HepG2 (cell line): ENCODE measurements around the gene KDM5C. TPM values are rescaled to one million over a fixed set of nuclear protein-coding genes. Genes with fewer than 3 reads are reported as not detected.

ENCODE experiments used
- ATAC-seq: fragments of 200-7000 bp; cut with Tn5 transposase; 3 replicates; pipeline ENCODE4 v1.9.1; 2020; ENCODE audit warnings: mild to moderate bottlenecking, moderate library complexity
- BruUV-seq: library from RNA; stranded (reverse); fragments of 400-500 nt; replicated peaks from 2 replicates; lab custom pipeline; 2021; lab: Mats Ljungman, UMichigan
- CTCF ChIA-PET: fragments of 300-600 bp; formaldehyde crosslinking; extraction: SDS; loops from one replicate; lab custom pipeline; 2021; ENCODE audit warnings: low total read pairs, inconsistent platforms, low intra/inter-chr PET ratio; lab: Yijun Ruan, JAX
- POLR2A ChIA-PET: fragments of 350-600 bp; sonication (Branson Sonifier 250); formaldehyde crosslinking; loops from one replicate; lab custom pipeline; 2020; ENCODE audit warnings: antibody characterized with exemption, inconsistent platforms; lab: Yijun Ruan, JAX
- DNase-seq: peaks from one replicate; pipeline ENCODE4 v3.0.0-alpha.2; 2015; ENCODE audit warnings: low spot score
- FAIRE-seq: peaks from 3 replicates; lab custom pipeline; 2011; peaks lifted over from hg19 to GRCh38; lab: Jason Lieb, UNC
- H2AFZ ChIP-seq: one replicate; pipeline ENCODE4 v1.6.1; 2011; ENCODE audit warnings: low read length, inconsistent platforms
- H3K27ac ChIP-seq: fragments of 300-600 bp; 3 replicates; pipeline ENCODE4 v1.8.0; 2011; ENCODE audit warnings: mixed run types, mild to moderate bottlenecking, mixed read lengths, low read length, inconsistent platforms; ENCODE audit not compliant: insufficient read depth; ENCODE audit errors: extremely low read length
- H3K27me3 ChIP-seq, 2 experiments: fragments of 200-600 bp in 1 of 2; 2 replicates in 1 of 2; 3 replicates in 1 of 2; pipeline versions ENCODE4 v1.6.0 to v1.8.0; 2011; ENCODE audit warnings: low read length in 2 of 2, mild to moderate bottlenecking in 2 of 2, moderate library complexity in 2 of 2, inconsistent platforms in 1 of 2; ENCODE audit not compliant: insufficient read depth in 2 of 2, control insufficient read depth in 1 of 2
- H3K36me3 ChIP-seq, 2 experiments: fragments of 200-600 bp in 1 of 2; replicated peaks in 1 of 2; 2 replicates in 1 of 2; 3 replicates in 1 of 2; pipeline versions ENCODE4 v1.5.1 to v1.8.0; 2011; ENCODE audit warnings: low read length in 2 of 2, inconsistent platforms in 1 of 2; ENCODE audit not compliant: insufficient read depth in 2 of 2, control insufficient read depth in 1 of 2
- H3K4me1 ChIP-seq: 2 replicates; pipeline ENCODE4 v1.5.1; 2012; ENCODE audit warnings: low read length, inconsistent platforms; ENCODE audit not compliant: insufficient read depth
- H3K4me2 ChIP-seq: 2 replicates; pipeline ENCODE4 v1.6.0; 2011; ENCODE audit warnings: low read depth, low read length, inconsistent platforms
- H3K4me3 ChIP-seq, 3 experiments: fragments of 200-600 bp in 1 of 3; sonication (generic), shearing (Covaris generic) in 1 of 3; replicated peaks in 1 of 3; 2 replicates each; pipeline ENCODE4 v1.5.1; 2011 to 2016; ENCODE audit warnings: low read length in 3 of 3, inconsistent platforms in 2 of 3, low read depth in 2 of 3, mild to moderate bottlenecking in 2 of 3, control low read depth in 1 of 3, mixed read lengths in 1 of 3; ENCODE audit not compliant: insufficient read depth in 1 of 3
- H3K79me2 ChIP-seq: one replicate; pipeline ENCODE4 v1.6.1; 2011; ENCODE audit warnings: low read length, inconsistent platforms; ENCODE audit not compliant: insufficient read depth
- H3K9ac ChIP-seq: 2 replicates; pipeline ENCODE4 v1.6.0; 2011; ENCODE audit warnings: mild to moderate bottlenecking, low read depth, low read length, inconsistent platforms; ENCODE audit not compliant: insufficient read depth
- H3K9me3 ChIP-seq: 2 replicates; pipeline ENCODE4 v1.5.1; 2012; ENCODE audit warnings: mild to moderate bottlenecking, low read length
- H4K20me1 ChIP-seq: 2 replicates; pipeline ENCODE4 v1.6.0; 2011; ENCODE audit warnings: inconsistent platforms, mild to moderate bottlenecking, low read length, moderate library complexity; ENCODE audit not compliant: insufficient read depth
- CBFB ChIP-seq: sonication (generic); formaldehyde crosslinking; IDR thresholded peaks from 2 replicates; pipeline ENCODE4 v1.4.0; 2020; ENCODE audit warnings: missing genetic modification reagents
- GABPB1 ChIP-seq: IDR thresholded peaks from 2 replicates; pipeline ENCODE4 v1.6.1; 2016; ENCODE audit warnings: mild to moderate bottlenecking, missing genetic modification reagents, moderate library complexity, missing compliant biosample characterization
- RARA ChIP-seq: IDR thresholded peaks from 2 replicates; pipeline ENCODE4 v1.6.1; 2016; ENCODE audit warnings: missing genetic modification reagents, missing compliant biosample characterization
- ZIK1 ChIP-seq: sonication (generic); formaldehyde crosslinking; IDR thresholded peaks from 2 replicates; pipeline ENCODE4 v1.5.0; 2020; ENCODE audit warnings: mild to moderate bottlenecking, low read depth, missing genetic modification reagents, borderline replicate concordance
- ZNF17 ChIP-seq: sonication (generic); formaldehyde crosslinking; IDR thresholded peaks from 2 replicates; pipeline ENCODE4 v1.5.0; 2020; ENCODE audit warnings: mild to moderate bottlenecking, missing genetic modification reagents
- ZNF44 ChIP-seq: sonication (generic); formaldehyde crosslinking; IDR thresholded peaks from 2 replicates; pipeline ENCODE4 v1.5.1; 2020; ENCODE audit warnings: mild to moderate bottlenecking, missing genetic modification reagents
- WGBS: methylation state at CpG from one replicate; pipeline ENCODE4 v1.1.6; 2017; ENCODE audit warnings: low lambda C conversion rate; 5-methylcytosine and 5-hydroxymethylcytosine counted together
- in situ Hi-C: cut with HindIII; loops from 2 replicates; pipeline ENCODE4 v1.10.0; 2017; ENCODE audit warnings: low pct_unique_long_range_greater_than_20kb; ENCODE audit not compliant: extremely low pct_ligation_motif_present
- intact Hi-C: fragments of 100-400 bp; cut with micrococcal nuclease; formaldehyde crosslinking; loops from one replicate; pipeline ENCODE4 v1.10.0; 2022; ENCODE audit not compliant: unreplicated experiment
- polyA plus RNA-seq, 8 experiments: library from polyadenylated mRNA; depleted of rRNA in 3 of 8; stranded (reverse) in 7 of 8; unstranded in 1 of 8; fragments of >200 nt; fragmentation: Illumina TruSeq in 4 of 8; extraction: Trizol in 4 of 8; gene quantifications; 2 replicates each; pipeline versions ENCODE4 v1.2.1 to v1.2.3, GENCODE V29; 2011 to 2016; ENCODE audit warnings: low read depth in 4 of 8, missing spikeins in 1 of 8, mixed read lengths in 1 of 8; ENCODE audit not compliant: insufficient read depth in 1 of 8
- total RNA-seq, 5 experiments: library from RNA; depleted of rRNA; stranded (reverse); fragments of >200 nt; fragmentation: Illumina TruSeq; extraction: Trizol; gene quantifications; 2 replicates each; pipeline ENCODE4 v1.2.3, GENCODE V29; 2016; ENCODE audit warnings: low read depth in 1 of 5
- TF ChIP-seq, protein P1 (sequence below): sonication (generic); formaldehyde crosslinking; IDR thresholded peaks from 2 replicates; pipeline ENCODE4 v1.4.0; 2020; ENCODE audit warnings: mild to moderate bottlenecking, missing genetic modification reagents

KDM5C gene
- total and polyA plus RNA-seq, 2 of the 13 experiments (the other 11 are each of a cell fraction or from before 2014, with no cell fraction given) = 32.5 to 34.0 TPM

DNA sequence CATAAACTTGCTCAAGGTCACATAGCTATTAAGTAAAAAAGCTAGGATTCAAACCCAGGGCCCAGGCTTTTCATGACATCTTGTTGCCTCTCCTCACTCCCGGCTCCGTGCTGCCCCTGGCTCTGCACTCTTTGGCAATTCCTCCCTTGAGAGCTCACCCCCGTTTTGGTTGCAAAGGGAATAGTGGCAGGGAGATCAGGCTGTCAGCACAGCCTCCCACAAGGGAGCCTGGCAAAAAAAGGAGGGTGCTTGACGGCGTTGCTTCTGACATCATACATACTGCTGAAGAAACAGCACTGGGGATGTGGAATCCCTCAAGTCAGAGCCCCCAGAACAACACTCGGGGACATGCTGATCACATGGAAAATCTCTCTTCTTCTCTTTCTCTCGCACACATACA lies 35.8 kb upstream of the KDM5C start (continued):
- TF ChIP-seq, protein P1, sequence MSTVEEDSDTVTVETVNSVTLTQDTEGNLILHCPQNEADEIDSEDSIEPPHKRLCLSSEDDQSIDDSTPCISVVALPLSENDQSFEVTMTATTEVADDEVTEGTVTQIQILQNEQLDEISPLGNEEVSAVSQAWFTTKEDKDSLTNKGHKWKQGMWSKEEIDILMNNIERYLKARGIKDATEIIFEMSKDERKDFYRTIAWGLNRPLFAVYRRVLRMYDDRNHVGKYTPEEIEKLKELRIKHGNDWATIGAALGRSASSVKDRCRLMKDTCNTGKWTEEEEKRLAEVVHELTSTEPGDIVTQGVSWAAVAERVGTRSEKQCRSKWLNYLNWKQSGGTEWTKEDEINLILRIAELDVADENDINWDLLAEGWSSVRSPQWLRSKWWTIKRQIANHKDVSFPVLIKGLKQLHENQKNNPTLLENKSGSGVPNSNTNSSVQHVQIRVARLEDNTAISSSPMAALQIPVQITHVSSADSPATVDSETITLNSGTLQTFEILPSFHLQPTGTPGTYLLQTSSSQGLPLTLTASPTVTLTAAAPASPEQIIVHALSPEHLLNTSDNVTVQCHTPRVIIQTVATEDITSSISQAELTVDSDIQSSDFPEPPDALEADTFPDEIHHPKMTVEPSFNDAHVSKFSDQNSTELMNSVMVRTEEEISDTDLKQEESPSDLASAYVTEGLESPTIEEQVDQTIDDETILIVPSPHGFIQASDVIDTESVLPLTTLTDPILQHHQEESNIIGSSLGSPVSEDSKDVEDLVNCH (CRISPR knock-in tag) = no peak
- no peak for TF ChIP-seq GABPB1 (CRISPR knock-in tag)

DNA sequence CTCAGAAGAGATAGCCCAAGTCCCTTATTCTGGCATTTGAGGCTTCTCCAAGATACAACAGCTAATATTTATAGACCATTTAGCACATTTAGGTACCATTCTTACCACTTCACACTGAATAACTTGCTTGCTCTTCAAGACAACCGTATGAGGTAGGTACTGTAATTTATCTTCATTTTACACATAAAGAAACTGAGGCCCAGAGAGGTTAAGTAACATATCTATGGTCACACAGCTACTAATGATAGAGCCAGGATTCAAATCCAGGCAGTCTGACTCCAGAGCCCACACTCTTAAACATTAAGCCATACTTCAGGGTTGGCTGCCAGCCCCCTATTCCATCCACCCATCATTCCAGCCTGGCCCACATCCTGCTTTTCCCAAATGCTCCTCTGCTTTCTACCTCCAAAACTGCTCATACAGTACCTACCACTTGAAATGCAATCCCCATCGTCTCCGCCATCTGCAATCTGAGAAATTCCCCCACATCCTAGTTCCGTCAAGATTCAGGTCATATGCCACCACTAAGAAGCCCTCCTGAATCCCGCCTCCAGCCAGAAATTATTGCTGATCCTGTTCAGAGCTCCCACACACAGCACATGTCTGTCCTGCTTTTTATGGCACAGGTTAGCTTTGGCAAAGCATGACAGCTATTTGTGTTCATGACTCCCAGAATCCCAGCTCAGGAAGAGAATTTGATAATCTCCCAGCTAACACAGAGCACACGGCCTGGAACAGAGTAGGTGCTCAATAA lies 32.8 kb upstream of the KDM5C start:
- FAIRE-seq (no peak), ATAC-seq (no peak), DNase-seq (no peak)
- no peaks in the 10 kb centered on the region for H3K36me3 ChIP-seq
- 68% methylated on average over 5 of the region's 6 CpGs for WGBS
- intact Hi-C loops (no loop called here), in situ Hi-C loops (no loop called here)
- CTCF ChIA-PET = no interaction called here
- TF ChIP-seq ZNF17 (CRISPR knock-in tag) (no peak), ZNF44 (CRISPR knock-in tag) (no peak), ZIK1 (no peak), RARA (CRISPR knock-in tag) (no peak), CBFB (no peak)
- H3K9me3 ChIP-seq = no peaks in the 10 kb centered on the region
- H3K4me2 ChIP-seq = no peak overlapping the region
- H4K20me1 ChIP-seq = no peaks in the 10 kb centered on the region
- no peaks in the 10 kb centered on the region for H3K79me2 ChIP-seq
- H3K4me3 ChIP-seq = no peak overlapping the region
- H2AFZ ChIP-seq = no peak overlapping the region
- POLR2A ChIA-PET = no interaction called here
- no peak overlapping the region for H3K27ac ChIP-seq
- no peak overlapping the region for H3K9ac ChIP-seq
- no peaks in the 10 kb centered on the region for H3K27me3 ChIP-seq
- no TSS peak for BruUV-seq
- no peaks in the 10 kb centered on the region for H3K4me1 ChIP-seq
